ENCODE results near the gene NOTCH1. TPM values are rescaled to one million over a fixed set of nuclear protein-coding genes. Genes with fewer than 3 reads are reported as not detected.
A peak's percentile ranks its signal among the peaks of the same experiment; 100 is the strongest.

NOTCH1 gene
- total and polyA plus RNA-seq, 8 donors: 9.3 to 39.8 (median 22.5) TPM

GRCh38 chr9:136492978-136493522 lies 52.8 kb downstream of the NOTCH1 start:
- intact Hi-C loops (cut with DNase I): no loop called here
- TF ChIP-seq CTCF (IDR thresholded peaks at IDR 0.05): no peak
- WGBS, 2 donors: 85 to 89% methylated on average over 26 of the region's 26 CpGs
- FAIRE-seq (no peak), ATAC-seq (no peak), DNase-seq (peak in 1 of 6 donors; percentile 62)
- no peaks in the 10 kb centered on the region for H3K27me3 ChIP-seq
- H3K36me3 ChIP-seq: peaks cover 5 to 21% (median 17%) of the 10 kb centered on the region in 3 donors
- H3K4me1 ChIP-seq: peaks cover 0 to 5% (median 0%) of the 10 kb centered on the region in 3 donors
- no peak overlapping the region for H3K27ac ChIP-seq
- H3K4me3 ChIP-seq: no peak overlapping the region
- no peaks in the 10 kb centered on the region for H3K9me3 ChIP-seq

- WGBS, 2 donors: 90 to 92% methylated on average over 16 to 17 of the region's 17 CpGs
- no peak for FAIRE-seq
- no peak for TF ChIP-seq CTCF (IDR thresholded peaks at IDR 0.05)
- H3K9me3 ChIP-seq: no peaks in the 10 kb centered on the region
- peak in 1 of 6 donors; percentile 62 for DNase-seq
- peaks cover 1 to 12% (median 3%) of the 10 kb centered on the region in 3 donors for H3K4me1 ChIP-seq
- no peak overlapping the region for H3K27ac ChIP-seq
- intact Hi-C loops (cut with DNase I): loop anchor here in 1 of 3 donors (10.0 kb wide), 1 partner anchor 225 kb away; the partner anchor contains the start of gene DIPK1B
- no peaks in the 10 kb centered on the region for H3K27me3 ChIP-seq
- no peaks in the 10 kb centered on the region for H3K36me3 ChIP-seq
- no peak overlapping the region for H3K4me3 ChIP-seq
- ATAC-seq: no peak
Measured at GRCh38 chr9:136489731-136490130, 56.1 kb downstream of the NOTCH1 start.

DNA sequence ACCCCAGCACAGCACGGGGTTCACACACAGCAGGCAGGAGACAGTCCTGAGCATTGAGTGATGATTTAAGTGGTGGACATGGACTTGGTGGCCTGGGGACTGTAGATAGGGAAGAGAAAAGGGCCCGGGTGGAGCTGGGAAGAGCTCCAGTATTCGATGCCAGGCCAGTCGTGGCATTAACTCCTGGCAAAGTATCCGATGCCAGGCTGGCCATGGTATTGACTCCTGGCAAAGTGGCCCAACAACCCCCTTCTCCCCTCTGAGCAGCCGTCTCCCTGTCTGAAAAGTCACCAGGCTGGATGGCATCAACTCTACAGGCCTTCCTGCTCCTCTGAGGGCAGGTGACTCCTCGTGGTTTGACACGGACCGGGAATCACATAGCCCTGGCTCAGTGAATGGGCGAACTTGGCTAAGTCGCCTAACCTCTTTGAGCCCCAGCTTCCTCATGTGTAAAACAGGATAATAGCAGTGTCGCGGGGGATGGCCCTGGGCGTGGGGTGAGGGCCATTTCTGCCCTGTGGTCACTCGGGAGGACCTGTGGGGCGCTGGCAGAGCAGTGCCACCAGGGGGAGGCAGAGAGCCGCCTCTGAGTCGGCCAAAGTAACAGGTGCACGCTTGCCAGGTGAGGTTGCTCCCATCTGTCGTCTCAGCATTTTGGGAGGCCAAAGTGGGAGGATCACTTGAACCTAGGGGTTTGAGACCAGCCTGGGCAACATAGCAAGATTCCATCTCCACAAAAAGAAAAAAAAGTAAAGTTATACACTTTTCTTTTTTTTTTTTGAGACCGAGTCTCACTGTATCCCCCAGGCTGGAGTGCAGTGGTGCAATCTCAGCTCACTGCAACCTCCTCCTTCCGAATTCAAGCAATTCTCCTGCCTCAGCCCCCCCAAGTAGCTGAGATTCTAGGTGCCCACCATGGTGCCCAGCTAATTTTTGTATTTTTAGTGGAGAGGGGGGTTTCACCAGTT lies 57.3 kb downstream of the NOTCH1 start:
- Histone ChIP-seq H3K9me3 (no peaks in the 10 kb centered on the region), H3K36me3 (no peaks in the 10 kb centered on the region), H3K4me1 (peaks cover 7 to 15% (median 13%) of the 10 kb centered on the region in 3 donors), H3K4me3 (no peak overlapping the region), H3K27ac (no peak overlapping the region), H3K27me3 (no peaks in the 10 kb centered on the region)
- peak; percentile 34 to 68 (median 62) for ATAC-seq
- peak; percentile 95 to 99 (median 97) for TF ChIP-seq CTCF (IDR thresholded peaks at IDR 0.05)
- FAIRE-seq: no peak
- DNase-seq: peak; percentile 72 to 94 (median 88)
- intact Hi-C loops (cut with DNase I): loop anchor here in 1 of 3 donors (10.0 kb wide), 1 partner anchor 226 kb away; the partner anchor contains the start of gene DIPK1B
- WGBS, 2 donors: 18 to 19% methylated on average over 22 of the region's 22 CpGs

GRCh38 chr9:136487672-136488071 lies 58.2 kb downstream of the NOTCH1 start:
- Histone ChIP-seq H3K4me3 (no peak overlapping the region), H3K4me1 (peaks cover 7 to 15% (median 13%) of the 10 kb centered on the region in 3 donors), H3K27me3 (no peaks in the 10 kb centered on the region), H3K27ac (no peak overlapping the region), H3K36me3 (no peaks in the 10 kb centered on the region), H3K9me3 (no peaks in the 10 kb centered on the region)
- DNase-seq (peak in 1 of 6 donors; percentile 62), FAIRE-seq (no peak), ATAC-seq (no peak)
- 91 to 96% methylated on average over 7 of the region's 7 CpGs for WGBS, 2 donors
- intact Hi-C loops (cut with DNase I): loop anchor here in 2 of 3 donors (2.0 to 10.0 kb wide), 3 partner anchors 143 to 227 kb away; partner anchors contain the start of gene DIPK1B (in 1 of the 2)
- no peak for TF ChIP-seq CTCF (IDR thresholded peaks at IDR 0.05)
